K562 (cell line): ENCODE measurements around the gene HCN3. TPM values are rescaled to one million over a fixed set of nuclear protein-coding genes. Genes with fewer than 3 reads are reported as not detected.

Source experiments
- BRF2 ChIP-seq: IDR thresholded peaks from 3 replicates; pipeline ENCODE4 v1.6.1; 2011; ENCODE audit warnings: borderline replicate concordance, mild to moderate bottlenecking; ENCODE audit not compliant: insufficient read length, insufficient read depth
- CC2D1A ChIP-seq: fragments of 450-650 bp; IDR thresholded peaks from 2 replicates; pipeline ENCODE4 v1.6.1; 2017; ENCODE audit warnings: mild to moderate bottlenecking
- CREBBP ChIP-seq: IDR thresholded peaks from one replicate; pipeline ENCODE4 v1.6.1; 2012; ENCODE audit warnings: low read depth, mild to moderate bottlenecking, control low read depth, inconsistent platforms, low read length
- E2F8 ChIP-seq: fragments of 450-650 bp; IDR thresholded peaks from 2 replicates; pipeline ENCODE4 v1.7.1; 2018; ENCODE audit warnings: mild to moderate bottlenecking, low read depth; ENCODE audit not compliant: partially characterized antibody
- MTA2 ChIP-seq: fragments of 450-650 bp; IDR thresholded peaks from 2 replicates; pipeline ENCODE4 v1.6.1; 2016; ENCODE audit warnings: low read depth
- PCBP1 ChIP-seq: fragments of 200-400 bp; formaldehyde crosslinking; IDR thresholded peaks from 2 replicates; pipeline ENCODE4 v1.6.1; 2018; ENCODE audit warnings: mild to moderate bottlenecking, low read depth, low read length; ENCODE audit not compliant: poor library complexity, severe bottlenecking
- SRF ChIP-seq, 2 experiments: fragments of 250-450, 450-650 bp in 1 of 2; sonication (Bioruptor Pico) in 1 of 2; sonication (generic) in 1 of 2; formaldehyde crosslinking; IDR thresholded peaks; 2 replicates each; pipeline versions ENCODE4 v1.5.0 to v1.5.1; 2020 to 2022; ENCODE audit warnings: mild to moderate bottlenecking in 1 of 2, missing genetic modification reagents in 1 of 2
- TAF1 ChIP-seq: IDR thresholded peaks from 2 replicates; pipeline ENCODE4 v1.6.1; 2011; ENCODE audit warnings: mild to moderate bottlenecking, low read length, moderate library complexity; ENCODE audit not compliant: insufficient read depth, control insufficient read depth, severe bottlenecking; ENCODE audit errors: extremely low read depth
- THRA ChIP-seq: fragments of 450-650 bp; IDR thresholded peaks from 2 replicates; pipeline ENCODE4 v1.6.1; 2017; ENCODE audit warnings: mild to moderate bottlenecking, moderate library complexity
- ZBTB34 ChIP-seq: fragments of 250-450 bp; sonication (Bioruptor Pico); IDR thresholded peaks from 2 replicates; pipeline ENCODE4 v1.8.0; 2021; ENCODE audit warnings: mild to moderate bottlenecking, moderate library complexity
- ZNF239 ChIP-seq: fragments of 250-450 bp; sonication (Bioruptor Pico); IDR thresholded peaks from 2 replicates; pipeline ENCODE4 v1.4.0; 2020; ENCODE audit warnings: mild to moderate bottlenecking
- polyA plus RNA-seq, 8 experiments: library from polyadenylated mRNA; depleted of rRNA in 4 of 8; stranded (reverse) in 5 of 8; unstranded in 3 of 8; fragments of >200 nt; fragmentation: Nextera tagmentation in 2 of 8; fragmentation: Illumina TruSeq in 1 of 8; extraction: Ambion mirVana in 2 of 8; extraction: Trizol in 1 of 8; gene quantifications; 2 replicates each; pipeline versions ENCODE4 v1.2.1 to v1.2.3, GENCODE V29; 2011 to 2014; ENCODE audit warnings: inconsistent platforms in 1 of 8, missing spikeins in 1 of 8
- total RNA-seq, 7 experiments: library from RNA; depleted of rRNA in 6 of 7; stranded (reverse); fragments of >200 nt in 6 of 7; fragmentation: Illumina TruSeq in 2 of 7; extraction: Trizol in 2 of 7; gene quantifications; 2 replicates each; pipeline versions ENCODE4 v1.2.1 to v1.2.3, GENCODE V29; 2011 to 2021; ENCODE audit warnings: low replicate concordance in 1 of 7
- TF ChIP-seq, protein P1 (sequence below): fragments of 250-450 bp; sonication (Bioruptor Pico); IDR thresholded peaks from 2 replicates; pipeline ENCODE4 v1.9.0; 2021; ENCODE audit warnings: mild to moderate bottlenecking
- TF ChIP-seq, protein P2 (sequence below): fragments of 200-800 bp; sonication (Bioruptor generic); IDR thresholded peaks from 2 replicates; pipeline ENCODE4 v1.6.1; 2016; ENCODE audit warnings: missing genetic modification characterization, missing compliant biosample characterization

Gene HCN3
- total and polyA plus RNA-seq, 9 of the 15 experiments (the other 6 are each of a cell fraction or from before 2014, with no cell fraction given) = 0.91 to 9.7 (median 3.9) TPM

- TF ChIP-seq BRF2 (no peak), ZBTB34 (CRISPR knock-in tag) (peak; percentile 52; the same call in 1 of the 2 replicates), ZNF239 (peak; percentile 63; the same call in 1 of the 2 replicates), E2F8 (peak; percentile 100), SRF (CRISPR knock-in tag; IDR thresholded peaks at IDR 0.05) (0 out of 4 replicates have a peak, but pooled peaks of 1 of the 2 experiments have one; percentile 45), TAF1 (peak; percentile 80), THRA (no peak), MTA2 (peak; percentile 89), CREBBP (no peak), CC2D1A (peak; percentile 90), PCBP1 (peak; percentile 100)
- TF ChIP-seq, protein P1, sequence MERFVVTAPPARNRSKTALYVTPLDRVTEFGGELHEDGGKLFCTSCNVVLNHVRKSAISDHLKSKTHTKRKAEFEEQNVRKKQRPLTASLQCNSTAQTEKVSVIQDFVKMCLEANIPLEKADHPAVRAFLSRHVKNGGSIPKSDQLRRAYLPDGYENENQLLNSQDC (CRISPR knock-in tag) = peak; percentile 94
- TF ChIP-seq, protein P2, sequence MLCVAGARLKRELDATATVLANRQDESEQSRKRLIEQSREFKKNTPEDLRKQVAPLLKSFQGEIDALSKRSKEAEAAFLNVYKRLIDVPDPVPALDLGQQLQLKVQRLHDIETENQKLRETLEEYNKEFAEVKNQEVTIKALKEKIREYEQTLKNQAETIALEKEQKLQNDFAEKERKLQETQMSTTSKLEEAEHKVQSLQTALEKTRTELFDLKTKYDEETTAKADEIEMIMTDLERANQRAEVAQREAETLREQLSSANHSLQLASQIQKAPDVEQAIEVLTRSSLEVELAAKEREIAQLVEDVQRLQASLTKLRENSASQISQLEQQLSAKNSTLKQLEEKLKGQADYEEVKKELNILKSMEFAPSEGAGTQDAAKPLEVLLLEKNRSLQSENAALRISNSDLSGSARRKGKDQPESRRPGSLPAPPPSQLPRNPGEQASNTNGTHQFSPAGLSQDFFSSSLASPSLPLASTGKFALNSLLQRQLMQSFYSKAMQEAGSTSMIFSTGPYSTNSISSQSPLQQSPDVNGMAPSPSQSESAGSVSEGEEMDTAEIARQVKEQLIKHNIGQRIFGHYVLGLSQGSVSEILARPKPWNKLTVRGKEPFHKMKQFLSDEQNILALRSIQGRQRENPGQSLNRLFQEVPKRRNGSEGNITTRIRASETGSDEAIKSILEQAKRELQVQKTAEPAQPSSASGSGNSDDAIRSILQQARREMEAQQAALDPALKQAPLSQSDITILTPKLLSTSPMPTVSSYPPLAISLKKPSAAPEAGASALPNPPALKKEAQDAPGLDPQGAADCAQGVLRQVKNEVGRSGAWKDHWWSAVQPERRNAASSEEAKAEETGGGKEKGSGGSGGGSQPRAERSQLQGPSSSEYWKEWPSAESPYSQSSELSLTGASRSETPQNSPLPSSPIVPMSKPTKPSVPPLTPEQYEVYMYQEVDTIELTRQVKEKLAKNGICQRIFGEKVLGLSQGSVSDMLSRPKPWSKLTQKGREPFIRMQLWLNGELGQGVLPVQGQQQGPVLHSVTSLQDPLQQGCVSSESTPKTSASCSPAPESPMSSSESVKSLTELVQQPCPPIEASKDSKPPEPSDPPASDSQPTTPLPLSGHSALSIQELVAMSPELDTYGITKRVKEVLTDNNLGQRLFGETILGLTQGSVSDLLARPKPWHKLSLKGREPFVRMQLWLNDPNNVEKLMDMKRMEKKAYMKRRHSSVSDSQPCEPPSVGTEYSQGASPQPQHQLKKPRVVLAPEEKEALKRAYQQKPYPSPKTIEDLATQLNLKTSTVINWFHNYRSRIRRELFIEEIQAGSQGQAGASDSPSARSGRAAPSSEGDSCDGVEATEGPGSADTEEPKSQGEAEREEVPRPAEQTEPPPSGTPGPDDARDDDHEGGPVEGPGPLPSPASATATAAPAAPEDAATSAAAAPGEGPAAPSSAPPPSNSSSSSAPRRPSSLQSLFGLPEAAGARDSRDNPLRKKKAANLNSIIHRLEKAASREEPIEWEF (CRISPR knock-in tag) = peak; percentile 75; the same call in 1 of the 2 replicates
Observed at GRCh38 chr1:155244368-155245162, 32.7 kb upstream of the HCN3 start (continued).
